SK-N-SH (cell line): ENCODE measurements around the gene LRRC10. TPM values are rescaled to one million over a fixed set of nuclear protein-coding genes. Genes with fewer than 3 reads are reported as not detected.
A peak's percentile ranks its signal among the peaks of the same experiment; 100 is the strongest.

Experiments
- CTCF ChIA-PET: fragments of 300-600, 350-600 bp; formaldehyde crosslinking; extraction: SDS; loops from one replicate; lab custom pipeline; 2021; lab: Yijun Ruan, JAX
- POLR2A ChIA-PET: fragments of 350-600 bp; sonication (Branson Sonifier 250); formaldehyde crosslinking; extraction: SDS; loops from one replicate; lab custom pipeline; 2020; ENCODE audit warnings: antibody characterized with exemption, inconsistent platforms; lab: Yijun Ruan, JAX
- DNase-seq: peaks from one replicate; pipeline ENCODE4 v3.0.0; 2012
- H2AFZ ChIP-seq: fragments of 200-600 bp; sonication (generic); 2 replicates; pipeline ENCODE4 v1.8.1; 2016; ENCODE audit warnings: antibody characterized with exemption, mild to moderate bottlenecking, low read depth
- H3F3A ChIP-seq: fragments of 200-600 bp; sonication (generic); replicated peaks from 2 replicates; pipeline ENCODE3; 2016; ENCODE audit warnings: antibody characterized with exemption, mild to moderate bottlenecking; ENCODE audit not compliant: insufficient read depth
- H3K27ac ChIP-seq, 2 experiments: fragments of 200-500 bp in 1 of 2; fragments of 200-600 bp in 1 of 2; sonication (Bioruptor generic) in 1 of 2; sonication (generic), shearing (Covaris generic) in 1 of 2; 2 replicates each; pipeline versions ENCODE4 v1.5.1 to v1.6.1; 2014 to 2016; ENCODE audit warnings: low read depth in 2 of 2, inconsistent platforms in 1 of 2, low read length in 1 of 2, mild to moderate bottlenecking in 1 of 2, mixed read lengths in 1 of 2
- H3K27me3 ChIP-seq: fragments of 200-600 bp; sonication (generic), shearing (Covaris generic); 2 replicates; pipeline ENCODE4 v1.6.1; 2016; ENCODE audit warnings: mixed run types; ENCODE audit not compliant: insufficient read depth
- H3K36me3 ChIP-seq, 2 experiments: fragments of 200-500 bp in 1 of 2; fragments of 200-600 bp in 1 of 2; sonication (Bioruptor generic) in 1 of 2; sonication (generic) in 1 of 2; replicated peaks in 1 of 2; 2 replicates each; pipeline versions ENCODE3 to v1.5.1; 2014 to 2016; ENCODE audit warnings: low read length in 1 of 2, mild to moderate bottlenecking in 1 of 2; ENCODE audit not compliant: insufficient read depth in 2 of 2, control insufficient read depth in 1 of 2
- H3K4me1 ChIP-seq, 2 experiments: fragments of 200-500 bp in 1 of 2; fragments of 200-600 bp in 1 of 2; sonication (Bioruptor generic) in 1 of 2; sonication (generic), shearing (Covaris generic) in 1 of 2; 2 replicates each; pipeline versions ENCODE4 v1.5.1 to v1.6.1; 2014 to 2016; ENCODE audit warnings: low read depth in 1 of 2, low read length in 1 of 2, mixed run types in 1 of 2; ENCODE audit not compliant: insufficient read depth in 2 of 2, control insufficient read depth in 1 of 2
- H3K4me2 ChIP-seq: fragments of 200-600 bp; sonication (generic), shearing (Covaris generic); 2 replicates; pipeline ENCODE4 v1.6.1; 2017; ENCODE audit warnings: mixed run types
- H3K4me3 ChIP-seq, 2 experiments: fragments of 200-500 bp in 1 of 2; fragments of 200-600 bp in 1 of 2; sonication (Bioruptor generic) in 1 of 2; sonication (generic), shearing (Covaris generic) in 1 of 2; 2 replicates each; pipeline versions ENCODE4 v1.5.1 to v1.8.1; 2014 to 2016; ENCODE audit warnings: low read depth in 2 of 2, inconsistent platforms in 1 of 2, low read length in 1 of 2, mild to moderate bottlenecking in 1 of 2, mixed read lengths in 1 of 2, moderate library complexity in 1 of 2
- H3K79me2 ChIP-seq: fragments of 200-600 bp; sonication (generic); 2 replicates; pipeline ENCODE4 v1.8.1; 2017; ENCODE audit warnings: mild to moderate bottlenecking; ENCODE audit not compliant: insufficient read depth
- H3K9ac ChIP-seq: fragments of 200-600 bp; sonication (generic); 2 replicates; pipeline ENCODE4 v1.6.1; 2017; ENCODE audit warnings: mixed run types
- H3K9me2 ChIP-seq: fragments of 200-600 bp; sonication (generic); 2 replicates; pipeline ENCODE4 v1.6.1; 2017; ENCODE audit warnings: mixed run types
- H3K9me3 ChIP-seq: fragments of 200-600 bp; sonication (generic); 2 replicates; pipeline ENCODE4 v1.6.1; 2017; ENCODE audit warnings: mixed run types, mild to moderate bottlenecking, moderate library complexity
- H4K20me1 ChIP-seq: fragments of 200-600 bp; sonication (generic); 2 replicates; pipeline ENCODE4 v1.6.1; 2017; ENCODE audit warnings: mild to moderate bottlenecking, mixed run types; ENCODE audit not compliant: insufficient read depth
- CTCF ChIP-seq: fragments of 200-600 bp; sonication (generic); IDR thresholded peaks from 2 replicates; pipeline ENCODE4 v1.6.1; 2017; ENCODE audit warnings: antibody characterized with exemption, mild to moderate bottlenecking, moderate library complexity
- ELF1 ChIP-seq: IDR thresholded peaks from 2 replicates; pipeline ENCODE4 v1.4.0; 2012
- EP300 ChIP-seq, 2 experiments: IDR thresholded peaks; 2 replicates each; pipeline versions ENCODE4 v1.4.0 to v1.6.1; 2012; ENCODE audit warnings: borderline replicate concordance in 1 of 2, low read depth in 1 of 2, low read length in 1 of 2
- FOXJ3 ChIP-seq: sonication (generic); formaldehyde crosslinking; IDR thresholded peaks from 2 replicates; pipeline ENCODE4 v1.5.1; 2020; ENCODE audit warnings: mild to moderate bottlenecking, missing genetic modification reagents
- GABPA ChIP-seq: IDR thresholded peaks from 2 replicates; pipeline ENCODE4 v1.4.0; 2012; ENCODE audit warnings: low read depth, mild to moderate bottlenecking
- MAX ChIP-seq: IDR thresholded peaks from 2 replicates; pipeline ENCODE4 v1.4.0; 2012; ENCODE audit warnings: low read depth
- MEF2A ChIP-seq: IDR thresholded peaks from 2 replicates; pipeline ENCODE4 v1.4.0; 2012; ENCODE audit warnings: low read depth, borderline replicate concordance
- MXI1 ChIP-seq: IDR thresholded peaks from 2 replicates; pipeline ENCODE4 v1.6.1; 2012; ENCODE audit warnings: mild to moderate bottlenecking, low read depth, low read length, improper control_type of control experiment
- NFIC ChIP-seq: IDR thresholded peaks from 2 replicates; pipeline ENCODE4 v1.4.0; 2012; ENCODE audit warnings: borderline replicate concordance
- RAD21 ChIP-seq: IDR thresholded peaks from 2 replicates; pipeline ENCODE4 v1.6.1; 2012; ENCODE audit warnings: mild to moderate bottlenecking, low read length
- REST ChIP-seq: IDR thresholded peaks from 2 replicates; pipeline ENCODE4 v1.6.1; 2012; ENCODE audit warnings: mild to moderate bottlenecking, low read depth, low read length, moderate library complexity
- SIN3A ChIP-seq: IDR thresholded peaks from 2 replicates; pipeline ENCODE4 v1.6.1; 2012; ENCODE audit warnings: low read depth, mild to moderate bottlenecking, low read length, moderate library complexity, borderline replicate concordance
- TCF12 ChIP-seq: IDR thresholded peaks from 2 replicates; pipeline ENCODE4 v1.4.0; 2012
- TEAD4 ChIP-seq: IDR thresholded peaks from 2 replicates; pipeline ENCODE4 v1.4.0; 2012; ENCODE audit warnings: mild to moderate bottlenecking, borderline replicate concordance; ENCODE audit not compliant: insufficient read depth
- USF2 ChIP-seq: fragments of 150-350 bp; IDR thresholded peaks from 2 replicates; pipeline ENCODE4 v1.6.1; 2017; ENCODE audit warnings: antibody characterized with exemption, low read length, low read depth, borderline replicate concordance
- ZBTB33 ChIP-seq: IDR thresholded peaks from 2 replicates; pipeline ENCODE4 v1.4.0; 2012; ENCODE audit warnings: low read depth, borderline replicate concordance
- WGBS: methylation state at CpG from one replicate; pipeline ENCODE4 v1.1.6; 2017; ENCODE audit warnings: low lambda C conversion rate; 5-methylcytosine and 5-hydroxymethylcytosine counted together
- polyA plus RNA-seq, 3 experiments: library from polyadenylated mRNA; depleted of rRNA; stranded (reverse); fragments of >200 nt; gene quantifications; 2 replicates each; pipeline ENCODE4 v1.2.3, GENCODE V29; 2012

Gene LRRC10
- polyA plus RNA-seq, 1 of the 3 experiments (the other 2 are of a cell fraction), result not detected

GRCh38 chr12:69598174-69598753 lies 12.4 kb downstream of the LRRC10 start (continued):
- TF ChIP-seq ZBTB33, result no peak
- TF ChIP-seq RAD21, result no peak
- no peak for TF ChIP-seq MEF2A
- TF ChIP-seq FOXJ3 (CRISPR knock-in tag), result no peak
- TF ChIP-seq, all 33 proteins: peak for 0

- H3K36me3 ChIP-seq, result peaks cover 85 to 95% of the 10 kb centered on the region in 2 experiments
- peaks cover 6% of the 10 kb centered on the region; the same call in 1 of the 2 replicates for H4K20me1 ChIP-seq
- ChIA-PET POLR2A (no interaction called here), CTCF (interaction anchor here (0.7 to 1.5 kb wide), 3 partner anchors 10 to 138 kb away, joined by 4 to 7 read pairs (median 6); partner anchors contain the start of gene CCT2)
- no peaks in the 10 kb centered on the region for H3K9me2 ChIP-seq
- no peak overlapping the region for H3K4me2 ChIP-seq
- TF ChIP-seq TCF12 (no peak), RAD21 (0 out of 2 replicates have a peak, but pooled peaks have one; percentile 6), ELF1 (no peak), NFIC (no peak), GABPA (no peak), CTCF (peak; percentile 7; the same call in 1 of the 2 replicates)
- no peak overlapping the region for H3K9ac ChIP-seq
- no peak overlapping the region for H2AFZ ChIP-seq
- no peaks in the 10 kb centered on the region for H3K27me3 ChIP-seq
- H3K79me2 ChIP-seq, result peaks cover 21% of the 10 kb centered on the region; the same call in 1 of the 2 replicates
- no peaks in the 10 kb centered on the region for H3K9me3 ChIP-seq
- H3K4me1 ChIP-seq, result no peaks in the 10 kb centered on the region
- H3K27ac ChIP-seq, result no peak overlapping the region
- H3F3A ChIP-seq, result peaks cover 18% of the 10 kb centered on the region
- DNase-seq, result no peak
- 98% methylated on average over 2 of the region's 2 CpGs for WGBS
- H3K4me3 ChIP-seq, result no peak overlapping the region
Measured at GRCh38 chr12:69595689-69596088, 15.0 kb downstream of the LRRC10 start.

- POLR2A ChIA-PET, result no interaction called here
- Histone ChIP-seq H3K4me3 (no peak overlapping the region), H3K9ac (no peak overlapping the region), H3K9me2 (no peaks in the 10 kb centered on the region), H3K36me3 (peaks cover 71 to 78% of the 10 kb centered on the region in 2 experiments), H3F3A (peaks cover 6% of the 10 kb centered on the region), H3K4me2 (no peak overlapping the region), H3K79me2 (peaks cover 70% of the 10 kb centered on the region), H4K20me1 (peaks cover 12% of the 10 kb centered on the region), H3K9me3 (no peaks in the 10 kb centered on the region), H3K27ac (no peak overlapping the region), H2AFZ (no peak overlapping the region), H3K27me3 (no peaks in the 10 kb centered on the region), H3K4me1 (peaks cover 4 to 5% of the 10 kb centered on the region in 2 experiments; a peak in 3 of 4 replicates)
- DNase-seq, result no peak
- CTCF ChIA-PET, result interaction anchor here (1.1 to 1.3 kb wide), 3 partner anchors 11 to 50 kb away, joined by 3 to 5 read pairs (median 3); no protein-coding TSS in a partner anchor
- 91% methylated on average over 2 of the region's 2 CpGs for WGBS
- no peak for TF ChIP-seq TEAD4
- no peak for TF ChIP-seq USF2
- TF ChIP-seq SIN3A, result no peak
- TF ChIP-seq GABPA, result no peak
- no peak for TF ChIP-seq REST
- no peak for TF ChIP-seq RAD21
- no peak for TF ChIP-seq MAX
- TF ChIP-seq EP300 (IDR thresholded peaks at IDR 0.05; ENCODE audit: borderline replicate concordance in 1 of 2, low read depth in 1 of 2, low read length in 1 of 2), result no peak
- TF ChIP-seq MXI1, result no peak
Measured at GRCh38 chr12:69589082-69589481, 21.6 kb downstream of the LRRC10 start.
